Measurements from ENCODE around the gene IFITM5. TPM values are rescaled to one million over a fixed set of nuclear protein-coding genes. Genes with fewer than 3 reads are reported as not detected.
"Not testable (repeated sequence)": the region's sequence is repeated elsewhere in the genome, so short reads cannot be mapped to it uniquely, and the experiment has no call there.

IFITM5 gene
- total RNA-seq, 1 donor: not detected

DNA sequence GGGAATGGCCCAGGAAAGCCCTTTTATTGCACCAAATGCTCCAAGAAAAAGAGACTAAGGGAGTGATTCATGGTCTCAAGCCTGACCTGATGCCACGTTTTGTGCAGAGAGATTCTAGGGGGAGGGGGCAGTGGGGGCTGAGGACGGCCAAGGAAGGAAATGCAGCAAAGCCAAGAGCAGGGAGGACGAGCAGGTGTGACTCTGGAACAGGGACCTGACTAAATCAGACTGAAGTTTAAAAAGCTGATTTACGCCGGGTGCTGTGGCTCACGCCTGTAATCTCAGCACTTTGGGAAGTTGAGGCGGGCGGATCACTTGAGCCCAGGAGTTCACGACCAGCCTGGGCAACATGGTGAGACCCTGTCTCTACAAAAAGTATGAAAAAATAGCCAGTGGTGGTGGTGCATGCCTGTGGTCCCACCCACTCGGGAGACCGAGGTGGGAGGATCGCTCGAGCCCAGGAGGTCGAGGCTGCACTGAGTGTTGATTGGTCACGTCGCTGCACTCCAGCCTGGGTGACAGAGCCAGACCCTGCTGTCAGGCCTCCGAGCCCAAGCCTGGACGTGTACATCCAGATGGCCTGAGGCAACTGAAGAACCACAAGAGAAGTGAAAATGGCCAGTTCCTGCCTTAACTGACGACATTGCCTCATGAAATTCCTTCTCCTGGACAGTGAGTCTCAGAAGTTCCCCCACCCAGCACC lies 32.2 kb upstream of the IFITM5 start:
- H3K4me3 ChIP-seq (ENCODE audit: low read depth, low read length): no peak overlapping the region

GRCh38 chr11:330694-331357 lies 31.5 kb upstream of the IFITM5 start:
- no peak for TF ChIP-seq CTCF (IDR thresholded peaks at IDR 0.05; ENCODE audit: insufficient read depth, low read length)
- no peak overlapping the region for H3K4me3 ChIP-seq (ENCODE audit: low read depth, low read length)
- DNase-seq (ENCODE audit: low read depth): no peak

More for the DNA sequence above, 32.2 kb upstream of the IFITM5 start:
- TF ChIP-seq CTCF (IDR thresholded peaks at IDR 0.05; ENCODE audit: insufficient read depth, low read length): no peak
- no peak for DNase-seq (ENCODE audit: low read depth)

DNA sequence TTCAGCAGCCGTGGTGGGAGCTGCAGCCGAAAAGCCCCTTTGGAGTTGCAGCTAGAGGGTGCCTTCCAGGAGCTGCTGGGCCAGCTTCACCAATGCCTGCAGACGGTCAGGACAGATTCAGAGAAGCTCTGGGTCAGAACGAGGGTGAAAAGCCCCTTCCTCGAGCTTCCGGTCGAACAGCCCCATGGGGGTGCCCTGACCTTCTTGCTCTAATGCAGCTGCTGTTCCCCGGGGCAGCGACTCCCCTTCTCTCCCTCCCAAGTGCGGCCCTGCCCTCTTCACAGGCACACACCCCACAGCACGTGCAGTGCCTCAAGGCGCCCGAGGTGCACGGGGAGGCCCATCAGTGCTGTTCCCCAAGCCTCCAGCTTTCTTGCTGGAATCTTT lies 31.0 kb upstream of the IFITM5 start:
- no peak overlapping the region for H3K4me3 ChIP-seq (ENCODE audit: low read depth, low read length)
- no peak for DNase-seq (ENCODE audit: low read depth)
- no peak for TF ChIP-seq CTCF (IDR thresholded peaks at IDR 0.05; ENCODE audit: insufficient read depth, low read length)

DNA sequence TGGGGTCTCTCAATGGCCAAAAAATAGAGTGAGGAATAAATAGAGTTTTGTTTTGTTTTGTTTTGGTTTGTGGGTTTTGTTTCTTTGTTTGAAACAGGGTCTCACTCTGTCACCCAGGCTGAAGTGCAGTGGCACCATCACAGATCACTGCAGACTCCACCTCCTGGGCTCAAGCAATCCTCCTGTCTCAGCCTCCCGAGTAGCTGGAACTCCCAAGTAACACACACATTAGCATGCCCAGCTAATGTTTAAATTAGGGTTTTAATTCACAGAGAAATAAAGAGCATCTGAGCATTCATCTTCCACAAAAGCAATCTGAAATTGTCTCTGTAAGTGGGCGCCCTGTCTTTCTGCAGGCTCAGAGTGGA lies 30.5 kb upstream of the IFITM5 start:
- no peak for TF ChIP-seq CTCF (IDR thresholded peaks at IDR 0.05; ENCODE audit: insufficient read depth, low read length)
- H3K4me3 ChIP-seq (ENCODE audit: low read depth, low read length): no peak overlapping the region

DNA sequence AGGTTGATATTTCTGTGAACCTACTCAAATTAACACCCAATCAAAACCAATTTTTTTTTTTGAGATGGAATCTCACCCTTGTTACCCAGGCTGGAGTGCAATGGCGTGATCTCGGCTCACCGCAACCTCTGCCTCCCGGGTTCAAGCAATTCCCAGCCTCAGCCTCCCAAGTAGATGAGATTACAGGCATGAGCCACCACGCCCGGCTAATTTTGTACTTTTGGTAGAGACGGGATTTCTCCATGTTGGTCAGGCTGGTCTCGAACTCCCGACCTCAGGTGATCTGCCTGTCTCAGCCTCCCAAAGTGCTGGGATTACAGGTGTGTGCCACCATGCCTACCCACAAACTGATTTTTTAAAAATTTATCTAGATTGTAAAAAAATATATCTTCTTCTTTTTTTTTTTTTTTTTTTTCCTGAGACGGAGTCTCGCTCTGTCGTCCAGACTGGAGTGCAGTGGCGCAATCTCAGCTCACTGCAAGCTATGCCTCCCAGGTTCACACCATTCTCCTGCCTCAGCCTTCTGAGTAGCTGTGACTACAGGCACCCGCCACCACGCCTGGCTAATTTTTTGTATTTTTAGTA lies 29.3 kb upstream of the IFITM5 start:
- DNase-seq (ENCODE audit: low read depth); H3K4me3 ChIP-seq (ENCODE audit: low read depth, low read length): not testable (repeated sequence)

More for the DNA sequence above, 30.5 kb upstream of the IFITM5 start:
- no peak for DNase-seq (ENCODE audit: low read depth)

- no peak for DNase-seq (ENCODE audit: low read depth)
- H3K4me3 ChIP-seq (ENCODE audit: low read depth, low read length): no peak overlapping the region
- no peak for TF ChIP-seq CTCF (IDR thresholded peaks at IDR 0.05; ENCODE audit: insufficient read depth, low read length)
These were observed 28.7 kb upstream of the IFITM5 start for GRCh38 chr11:328012-328411.

DNA sequence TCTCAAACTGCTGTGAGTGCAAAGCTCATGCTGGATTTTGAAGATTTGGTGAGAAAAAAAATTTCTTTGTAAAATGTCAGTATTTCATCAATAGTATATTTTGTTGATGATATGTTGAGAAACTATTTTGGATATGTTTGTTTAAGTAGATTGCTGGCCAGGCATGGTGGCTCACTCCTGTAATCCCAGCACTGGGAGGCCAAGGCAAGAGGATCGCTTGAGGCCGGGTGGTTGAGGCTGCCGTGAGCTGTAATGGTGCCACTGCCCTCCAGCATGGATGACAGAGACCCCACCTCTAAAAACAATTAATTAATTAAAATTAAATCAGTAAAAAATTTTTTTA lies 28.2 kb upstream of the IFITM5 start:
- peak; percentile 51 for DNase-seq (ENCODE audit: low read depth)
- H3K4me3 ChIP-seq (ENCODE audit: low read depth, low read length): no peak overlapping the region
- TF ChIP-seq CTCF (IDR thresholded peaks at IDR 0.05; ENCODE audit: insufficient read depth, low read length): no peak
